K562 (cell line): ENCODE measurements around the gene EEA1. TPM values are rescaled to one million over a fixed set of nuclear protein-coding genes. Genes with fewer than 3 reads are reported as not detected.
A peak's percentile ranks its signal among the peaks of the same experiment; 100 is the strongest.

ENCODE experiments used
- LEF1 ChIP-seq: fragments of 450-650 bp; IDR thresholded peaks from 2 replicates; pipeline ENCODE4 v1.6.1; 2016; ENCODE audit warnings: mild to moderate bottlenecking
- U2AF1 ChIP-seq: fragments of 200-400 bp; formaldehyde crosslinking; optimal IDR thresholded peaks from 2 replicates; pipeline ENCODE3; 2017; ENCODE audit warnings: mild to moderate bottlenecking, low read depth, low read length, moderate library complexity
- polyA plus RNA-seq, 8 experiments: library from polyadenylated mRNA; depleted of rRNA in 4 of 8; stranded (reverse) in 5 of 8; unstranded in 3 of 8; fragments of >200 nt; fragmentation: Nextera tagmentation in 2 of 8; fragmentation: Illumina TruSeq in 1 of 8; extraction: Ambion mirVana in 2 of 8; extraction: Trizol in 1 of 8; gene quantifications; 2 replicates each; pipeline versions ENCODE4 v1.2.1 to v1.2.3, GENCODE V29; 2011 to 2014; ENCODE audit warnings: inconsistent platforms in 1 of 8, missing spikeins in 1 of 8
- total RNA-seq, 7 experiments: library from RNA; depleted of rRNA in 6 of 7; stranded (reverse); fragments of >200 nt in 6 of 7; fragmentation: Illumina TruSeq in 2 of 7; extraction: Trizol in 2 of 7; gene quantifications; 2 replicates each; pipeline versions ENCODE4 v1.2.1 to v1.2.3, GENCODE V29; 2011 to 2021; ENCODE audit warnings: low replicate concordance in 1 of 7
- TF ChIP-seq, protein P1 (sequence below), 2 experiments: fragments of 450-650 bp in 1 of 2; sonication (generic) in 1 of 2; formaldehyde crosslinking in 1 of 2; IDR thresholded peaks; 2 replicates each; pipeline versions ENCODE4 v1.7.1 to v1.9.0; 2016 to 2022; ENCODE audit warnings: inconsistent platforms in 1 of 2, mild to moderate bottlenecking in 1 of 2, missing genetic modification reagents in 1 of 2
- TF ChIP-seq, protein P2 (sequence below): conservative IDR thresholded peaks from 2 replicates; pipeline ENCODE4 v1.6.1; 2011; ENCODE audit warnings: low read depth, mild to moderate bottlenecking, low read length; ENCODE audit not compliant: control insufficient read depth

The EEA1 gene
- total and polyA plus RNA-seq, 9 of the 15 experiments (the other 6 are each of a cell fraction or from before 2014, with no cell fraction given) = 3.5 to 17.1 (median 7.5) TPM

DNA sequence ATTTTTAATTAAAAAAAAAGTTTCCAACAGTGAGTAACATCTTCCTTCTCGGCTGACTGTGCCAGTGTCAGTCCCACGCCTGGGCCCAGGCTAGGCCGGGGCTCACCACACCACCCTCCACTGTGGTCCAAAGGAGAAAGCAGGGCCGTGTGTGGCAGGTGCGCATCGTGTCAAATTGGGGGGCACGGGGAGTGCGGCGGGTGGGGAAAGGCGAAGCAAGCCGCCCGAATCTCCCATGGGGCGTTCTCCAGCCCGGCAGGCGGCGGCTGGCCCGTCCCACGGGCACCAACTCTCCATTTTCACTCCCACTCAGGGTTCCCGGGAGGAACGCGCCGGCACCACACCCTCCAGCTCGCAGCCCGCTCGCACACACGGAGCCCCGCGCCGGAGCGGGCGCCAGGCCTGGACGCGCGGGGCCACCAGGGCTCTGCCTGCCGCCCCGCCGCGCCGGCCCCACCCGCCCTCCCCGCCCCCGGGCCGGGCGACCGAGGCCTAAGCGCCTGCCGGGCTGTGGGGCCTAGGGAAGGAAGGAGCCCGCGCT, 604 bp downstream of the EEA1 start (continued):
- TF ChIP-seq, protein P1, sequence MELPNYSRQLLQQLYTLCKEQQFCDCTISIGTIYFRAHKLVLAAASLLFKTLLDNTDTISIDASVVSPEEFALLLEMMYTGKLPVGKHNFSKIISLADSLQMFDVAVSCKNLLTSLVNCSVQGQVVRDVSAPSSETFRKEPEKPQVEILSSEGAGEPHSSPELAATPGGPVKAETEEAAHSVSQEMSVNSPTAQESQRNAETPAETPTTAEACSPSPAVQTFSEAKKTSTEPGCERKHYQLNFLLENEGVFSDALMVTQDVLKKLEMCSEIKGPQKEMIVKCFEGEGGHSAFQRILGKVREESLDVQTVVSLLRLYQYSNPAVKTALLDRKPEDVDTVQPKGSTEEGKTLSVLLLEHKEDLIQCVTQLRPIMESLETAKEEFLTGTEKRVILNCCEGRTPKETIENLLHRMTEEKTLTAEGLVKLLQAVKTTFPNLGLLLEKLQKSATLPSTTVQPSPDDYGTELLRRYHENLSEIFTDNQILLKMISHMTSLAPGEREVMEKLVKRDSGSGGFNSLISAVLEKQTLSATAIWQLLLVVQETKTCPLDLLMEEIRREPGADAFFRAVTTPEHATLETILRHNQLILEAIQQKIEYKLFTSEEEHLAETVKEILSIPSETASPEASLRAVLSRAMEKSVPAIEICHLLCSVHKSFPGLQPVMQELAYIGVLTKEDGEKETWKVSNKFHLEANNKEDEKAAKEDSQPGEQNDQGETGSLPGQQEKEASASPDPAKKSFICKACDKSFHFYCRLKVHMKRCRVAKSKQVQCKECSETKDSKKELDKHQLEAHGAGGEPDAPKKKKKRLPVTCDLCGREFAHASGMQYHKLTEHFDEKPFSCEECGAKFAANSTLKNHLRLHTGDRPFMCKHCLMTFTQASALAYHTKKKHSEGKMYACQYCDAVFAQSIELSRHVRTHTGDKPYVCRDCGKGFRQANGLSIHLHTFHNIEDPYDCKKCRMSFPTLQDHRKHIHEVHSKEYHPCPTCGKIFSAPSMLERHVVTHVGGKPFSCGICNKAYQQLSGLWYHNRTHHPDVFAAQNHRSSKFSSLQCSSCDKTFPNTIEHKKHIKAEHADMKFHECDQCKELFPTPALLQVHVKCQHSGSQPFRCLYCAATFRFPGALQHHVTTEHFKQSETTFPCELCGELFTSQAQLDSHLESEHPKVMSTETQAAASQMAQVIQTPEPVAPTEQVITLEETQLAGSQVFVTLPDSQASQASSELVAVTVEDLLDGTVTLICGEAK (IDR thresholded peaks at IDR 0.05) = 0 out of 2 replicates have a peak, but pooled peaks have one; percentile 3
- TF ChIP-seq, protein P1 (CRISPR knock-in tag; IDR thresholded peaks at IDR 0.05) = no peak
- TF ChIP-seq U2AF1 (peak; percentile 8), LEF1 (no peak)
- TF ChIP-seq, protein P2, sequence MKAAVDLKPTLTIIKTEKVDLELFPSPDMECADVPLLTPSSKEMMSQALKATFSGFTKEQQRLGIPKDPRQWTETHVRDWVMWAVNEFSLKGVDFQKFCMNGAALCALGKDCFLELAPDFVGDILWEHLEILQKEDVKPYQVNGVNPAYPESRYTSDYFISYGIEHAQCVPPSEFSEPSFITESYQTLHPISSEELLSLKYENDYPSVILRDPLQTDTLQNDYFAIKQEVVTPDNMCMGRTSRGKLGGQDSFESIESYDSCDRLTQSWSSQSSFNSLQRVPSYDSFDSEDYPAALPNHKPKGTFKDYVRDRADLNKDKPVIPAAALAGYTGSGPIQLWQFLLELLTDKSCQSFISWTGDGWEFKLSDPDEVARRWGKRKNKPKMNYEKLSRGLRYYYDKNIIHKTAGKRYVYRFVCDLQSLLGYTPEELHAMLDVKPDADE = peak; percentile 13; the same call in 1 of the 2 replicates
- TF ChIP-seq, all 486 proteins: peak for 9
